Vagina (tissue), 2 donors: ENCODE data around the gene USP6NL.

Source experiments
- POLR2A ChIP-seq, 2 donors: fragments of 450-650 bp; IDR thresholded peaks; one replicate each; pipeline ENCODE4 v1.6.1; 2017; ENCODE audit warnings: antibody characterized with exemption in 2 of 2, mild to moderate bottlenecking in 2 of 2, moderate library complexity in 2 of 2
- POLR2AphosphoS5 ChIP-seq, 2 donors: sonication (generic); formaldehyde crosslinking; IDR thresholded peaks; one replicate each; pipeline ENCODE4 v1.9.0; 2017; ENCODE audit warnings: antibody characterized with exemption in 2 of 2, mild to moderate bottlenecking in 2 of 2, low read depth in 1 of 2; ENCODE audit not compliant: insufficient read depth in 1 of 2
- TF ChIP-seq, protein P1 (sequence below), 3 experiments: fragments of 450-650 bp in 2 of 3; fragments of 200-600 bp in 1 of 3; sonication (generic) in 1 of 3; IDR thresholded peaks; one replicate each; pipeline ENCODE4 v1.5.1; 2017 to 2019; ENCODE audit warnings: antibody characterized with exemption in 3 of 3, mild to moderate bottlenecking in 2 of 3, moderate library complexity in 2 of 3

DNA sequence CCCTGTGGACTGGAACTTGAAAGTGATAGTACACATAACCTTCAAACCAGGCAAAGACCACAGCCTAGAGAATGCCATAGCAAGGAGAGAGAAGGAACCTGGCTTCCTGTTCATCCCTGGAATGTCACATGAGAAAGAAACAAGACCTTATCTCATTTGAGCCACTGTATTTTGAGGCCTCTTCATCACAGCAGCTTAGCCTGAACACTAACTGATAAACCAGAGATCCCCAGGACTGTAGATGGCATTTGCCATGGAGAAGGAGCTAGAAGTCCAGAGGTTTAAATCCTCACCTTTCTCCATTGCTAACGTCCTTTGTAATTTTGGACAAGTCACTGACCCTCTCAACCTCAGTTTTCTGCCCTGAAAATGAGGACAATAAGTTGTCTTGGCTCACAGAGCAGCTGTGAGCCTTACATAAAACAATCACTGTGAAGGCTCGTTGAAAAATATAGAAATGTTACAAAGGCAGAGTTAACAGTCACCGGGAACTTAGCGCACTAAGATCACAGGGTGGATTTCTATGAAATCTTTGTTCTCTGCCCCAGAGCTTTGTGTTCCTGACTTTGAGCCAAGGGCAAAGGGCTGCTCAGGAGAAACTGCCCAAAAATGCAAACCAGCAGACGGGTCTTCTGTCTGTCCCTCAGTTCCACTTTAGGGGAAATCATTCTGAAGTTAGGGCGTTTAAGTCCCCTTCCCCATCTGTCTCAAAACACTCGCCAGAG lies 197.0 kb downstream of the USP6NL start:
- no peak for TF ChIP-seq POLR2AphosphoS5 (IDR thresholded peaks at IDR 0.05; ENCODE audit: insufficient read depth in 1 of 2, low read depth in 1 of 2)
- TF ChIP-seq, protein P1, sequence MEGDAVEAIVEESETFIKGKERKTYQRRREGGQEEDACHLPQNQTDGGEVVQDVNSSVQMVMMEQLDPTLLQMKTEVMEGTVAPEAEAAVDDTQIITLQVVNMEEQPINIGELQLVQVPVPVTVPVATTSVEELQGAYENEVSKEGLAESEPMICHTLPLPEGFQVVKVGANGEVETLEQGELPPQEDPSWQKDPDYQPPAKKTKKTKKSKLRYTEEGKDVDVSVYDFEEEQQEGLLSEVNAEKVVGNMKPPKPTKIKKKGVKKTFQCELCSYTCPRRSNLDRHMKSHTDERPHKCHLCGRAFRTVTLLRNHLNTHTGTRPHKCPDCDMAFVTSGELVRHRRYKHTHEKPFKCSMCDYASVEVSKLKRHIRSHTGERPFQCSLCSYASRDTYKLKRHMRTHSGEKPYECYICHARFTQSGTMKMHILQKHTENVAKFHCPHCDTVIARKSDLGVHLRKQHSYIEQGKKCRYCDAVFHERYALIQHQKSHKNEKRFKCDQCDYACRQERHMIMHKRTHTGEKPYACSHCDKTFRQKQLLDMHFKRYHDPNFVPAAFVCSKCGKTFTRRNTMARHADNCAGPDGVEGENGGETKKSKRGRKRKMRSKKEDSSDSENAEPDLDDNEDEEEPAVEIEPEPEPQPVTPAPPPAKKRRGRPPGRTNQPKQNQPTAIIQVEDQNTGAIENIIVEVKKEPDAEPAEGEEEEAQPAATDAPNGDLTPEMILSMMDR (IDR thresholded peaks at IDR 0.05): no peak
- TF ChIP-seq POLR2A (IDR thresholded peaks at IDR 0.05): no peak
